Heart left ventricle (tissue), 16 donors: ENCODE measurements around the gene SMOC1. TPM values are rescaled to one million over a fixed set of nuclear protein-coding genes. Genes with fewer than 3 reads are reported as not detected.

Source experiments
- ATAC-seq, 4 donors: fragments of 200-7000 bp; cut with Tn5 transposase; one replicate each; pipeline ENCODE4 v1.9.1; 2020 to 2022; ENCODE audit warnings: moderate library complexity in 4 of 4, mild to moderate bottlenecking in 3 of 4, moderate number of reproducible peaks in 1 of 4
- DNase-seq, 5 donors: peaks; one replicate each; pipeline ENCODE4 v3.0.0-alpha.2; 2020
- H3K27ac ChIP-seq, 12 donors: fragments of 200-600 bp; sonication (generic) in 4 of 12; one replicate each; pipeline versions ENCODE4 v1.5.0 to v1.8.0; 2016 to 2022; ENCODE audit warnings: mild to moderate bottlenecking in 2 of 12
- H3K27me3 ChIP-seq, 9 donors: fragments of 200-600 bp; sonication (generic) in 2 of 9; one replicate each; pipeline versions ENCODE4 v1.5.1 to v1.8.0; 2016 to 2022; ENCODE audit warnings: mild to moderate bottlenecking in 3 of 9
- H3K36me3 ChIP-seq, 9 donors: fragments of 200-600 bp; sonication (generic) in 2 of 9; one replicate each; pipeline versions ENCODE4 v1.5.0 to v1.8.0; 2018 to 2022; ENCODE audit warnings: mild to moderate bottlenecking in 2 of 9
- H3K4me1 ChIP-seq, 12 donors: fragments of 200-600 bp; sonication (generic) in 4 of 12; one replicate each; pipeline versions ENCODE4 v1.5.0 to v1.8.0; 2016 to 2022; ENCODE audit warnings: mild to moderate bottlenecking in 3 of 12
- H3K4me3 ChIP-seq, 12 donors: fragments of 200-600 bp; sonication (generic) in 4 of 12; one replicate each; pipeline versions ENCODE4 v1.5.0 to v1.8.0; 2017 to 2022; ENCODE audit warnings: mild to moderate bottlenecking in 9 of 12, moderate library complexity in 4 of 12
- H3K9me3 ChIP-seq, 12 donors: fragments of 200-600 bp; sonication (generic) in 4 of 12; one replicate each; pipeline versions ENCODE4 v1.5.0 to v1.8.0; 2016 to 2022; ENCODE audit warnings: mild to moderate bottlenecking in 1 of 12
- POLR2A ChIP-seq, 2 donors: fragments of 450-650 bp; IDR thresholded peaks; one replicate each; pipeline ENCODE4 v1.6.1; 2017; ENCODE audit warnings: antibody characterized with exemption in 2 of 2, mild to moderate bottlenecking in 2 of 2, moderate library complexity in 2 of 2
- WGBS, 4 donors: extraction: QIAGEN DNeasy Blood & Tissue Kit in 2 of 4; methylation state at CpG; one replicate each; pipeline versions ENCODE4 v1.1.5 to v1.1.7; 2013 to 2018; 5-methylcytosine and 5-hydroxymethylcytosine counted together
- intact Hi-C, 10 donors: fragments of 100-400 bp; cut with DNase I; formaldehyde crosslinking; loops; one replicate each; pipeline versions ENCODE4 v1.11.1 to v1.14.2; 2022
- polyA plus RNA-seq, 2 donors: library from polyadenylated mRNA; stranded (reverse); fragments of 200-250 nt; gene quantifications; one replicate each; pipeline ENCODE4 v1.2.3, GENCODE V29; 2013
- total RNA-seq, 9 donors: library from RNA; depleted of rRNA in 2 of 9; stranded (reverse); fragments of >200 nt in 2 of 9; fragmentation: NEBNext Ultra II Directional in 3 of 9; extraction: Animal tissue kit (Norgen Biotek cat#: 25700) in 3 of 9; gene quantifications; one replicate each; pipeline versions ENCODE4 v1.1.0 to v1.2.4, GENCODE V29; 2016 to 2023
- TF ChIP-seq, protein P1 (sequence below), 12 donors: fragments of 200-600 bp; sonication (generic) in 4 of 12; IDR thresholded peaks; one replicate each; pipeline versions ENCODE4 v1.5.0 to v1.8.0; 2018 to 2022; ENCODE audit warnings: antibody characterized with exemption in 12 of 12, mild to moderate bottlenecking in 5 of 12
- donor health status: ischemic (EF 13 %, LVEDD 7.1; RV severe dilation, severe dysfunction).
- donor health status: healthy with polysubstance abuse.
- donor health status: DM: no; HTN: yes; CAD: no.
- donor health status: DM: no; HTN: no; CAD: no.
- donor health status: ischemic (EF 25% LVEDD 6.9; RV normal size, moderate dysfunction).
- donor health status: ischemic (EF 25% LVEDD 5.7; RV mildly dilated, moderate dysfunction).
- donor health status: healthy.
- donor health status: DM: yes; HTN: yes; CAD: no.
- donor health status: ischemic (EF 35%, LVEDD 5.7; RV mildly dilated, moderate dysfunction).
- donor health status: nonischemic (EF 11% LVEDD 7.7; RV severe dilation, severe dysfunction).
- donor health status: DM: yes; HTN: yes; CAD: no.
- donor health status: PGD.
- donor health status: ischemic (EF 29% LVEDD 5.4; RV normal size, mild dysfunction).
- donor health status: nonischemic (EF 23%, LVEDD 6.1; RV moderate dilation, normal function).

Gene SMOC1
- total and polyA plus RNA-seq, 11 donors, result 0.57 to 2.8 (median 0.85) TPM; not detected in 2

GRCh38 chr14:70021548-70022220, 142.5 kb downstream of the SMOC1 start:
- H3K4me3 ChIP-seq, result no peak overlapping the region
- H3K9me3 ChIP-seq, result no peaks in the 10 kb centered on the region
- 65 to 73% (median 72%) methylated on average over 8 of the region's 8 CpGs for WGBS, 4 donors
- ATAC-seq, result no peak
- intact Hi-C loops, result loop anchor here in 2 of 10 donors (10.0 kb wide), 1 partner anchor 487 kb away; no protein-coding TSS in a partner anchor
- no peak for DNase-seq
- peaks cover 0 to 36% (median 0%) of the 10 kb centered on the region in 12 donors for H3K4me1 ChIP-seq
- TF ChIP-seq POLR2A (IDR thresholded peaks at IDR 0.05), result no peak
- no peak overlapping the region for H3K27ac ChIP-seq
- no peaks in the 10 kb centered on the region for H3K36me3 ChIP-seq
- no peaks in the 10 kb centered on the region for H3K27me3 ChIP-seq

DNA sequence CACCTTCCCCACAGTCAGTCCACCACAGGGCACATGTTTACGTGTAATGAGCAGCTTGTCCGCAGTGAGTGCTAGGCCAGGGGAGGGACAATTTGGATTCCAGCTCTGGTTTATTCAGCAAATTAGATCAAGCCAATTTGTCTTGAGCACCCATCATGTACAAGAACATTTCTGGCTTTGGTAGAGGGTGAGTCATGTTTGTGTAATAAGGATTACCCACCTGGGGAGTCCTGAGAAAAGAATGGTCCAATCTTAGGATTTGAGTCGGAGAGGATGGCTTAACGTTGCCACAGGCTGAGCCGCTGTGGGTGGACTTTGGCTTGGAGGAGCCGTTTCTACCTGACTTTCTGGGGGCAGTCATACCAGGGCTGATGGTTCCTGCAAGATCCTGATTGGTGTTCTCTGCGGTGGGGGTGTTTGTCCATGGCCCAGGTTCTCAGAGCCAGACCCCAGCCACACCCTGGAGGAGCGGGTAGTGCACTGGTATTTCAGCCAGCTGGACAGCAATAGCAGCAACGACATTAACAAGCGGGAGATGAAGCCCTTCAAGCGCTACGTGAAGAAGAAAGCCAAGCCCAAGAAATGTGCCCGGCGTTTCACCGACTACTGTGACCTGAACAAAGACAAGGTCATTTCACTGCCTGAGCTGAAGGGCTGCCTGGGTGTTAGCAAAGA, 143.7 kb downstream of the SMOC1 start:
- whole genome bisulfite sequencing, 4 donors, result 88 to 92% (median 90%) methylated on average over 15 of the region's 15 CpGs
- no peak for TF ChIP-seq POLR2A (IDR thresholded peaks at IDR 0.05)
- TF ChIP-seq, protein P1, sequence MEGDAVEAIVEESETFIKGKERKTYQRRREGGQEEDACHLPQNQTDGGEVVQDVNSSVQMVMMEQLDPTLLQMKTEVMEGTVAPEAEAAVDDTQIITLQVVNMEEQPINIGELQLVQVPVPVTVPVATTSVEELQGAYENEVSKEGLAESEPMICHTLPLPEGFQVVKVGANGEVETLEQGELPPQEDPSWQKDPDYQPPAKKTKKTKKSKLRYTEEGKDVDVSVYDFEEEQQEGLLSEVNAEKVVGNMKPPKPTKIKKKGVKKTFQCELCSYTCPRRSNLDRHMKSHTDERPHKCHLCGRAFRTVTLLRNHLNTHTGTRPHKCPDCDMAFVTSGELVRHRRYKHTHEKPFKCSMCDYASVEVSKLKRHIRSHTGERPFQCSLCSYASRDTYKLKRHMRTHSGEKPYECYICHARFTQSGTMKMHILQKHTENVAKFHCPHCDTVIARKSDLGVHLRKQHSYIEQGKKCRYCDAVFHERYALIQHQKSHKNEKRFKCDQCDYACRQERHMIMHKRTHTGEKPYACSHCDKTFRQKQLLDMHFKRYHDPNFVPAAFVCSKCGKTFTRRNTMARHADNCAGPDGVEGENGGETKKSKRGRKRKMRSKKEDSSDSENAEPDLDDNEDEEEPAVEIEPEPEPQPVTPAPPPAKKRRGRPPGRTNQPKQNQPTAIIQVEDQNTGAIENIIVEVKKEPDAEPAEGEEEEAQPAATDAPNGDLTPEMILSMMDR (IDR thresholded peaks at IDR 0.05), result no peak
- DNase-seq (no peak), ATAC-seq (no peak)
- intact Hi-C loops, result loop anchor here in 2 of 10 donors (10.0 kb wide), 1 partner anchor 488 kb away; no protein-coding TSS in a partner anchor
- Histone ChIP-seq H3K36me3 (no peaks in the 10 kb centered on the region), H3K4me1 (peaks cover 0 to 34% (median 0%) of the 10 kb centered on the region in 12 donors), H3K27me3 (peaks cover 0 to 2% (median 0%) of the 10 kb centered on the region in 9 donors), H3K27ac (no peak overlapping the region), H3K4me3 (no peak overlapping the region), H3K9me3 (no peaks in the 10 kb centered on the region)

DNA sequence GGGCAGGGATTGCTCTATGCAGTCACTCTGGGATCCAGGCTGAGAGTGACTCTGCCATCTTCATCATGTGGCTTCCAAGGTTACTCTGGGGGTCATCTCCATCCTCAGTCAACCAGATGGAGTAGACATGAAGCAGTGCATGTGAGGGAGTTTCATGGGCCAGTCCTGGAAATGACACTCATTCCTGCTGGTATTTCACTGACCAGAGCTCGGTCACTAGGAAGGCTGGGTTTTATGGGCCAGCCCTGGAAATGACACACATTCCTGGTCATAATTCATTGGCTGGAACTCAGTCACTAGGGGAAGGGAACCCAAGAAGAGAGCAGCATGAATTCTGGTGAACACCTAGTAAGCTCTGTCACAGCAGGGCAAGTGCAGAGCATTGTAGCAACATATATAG, 144.7 kb downstream of the SMOC1 start:
- WGBS, 4 donors, result 0 to 80% (median 31%) methylated on average over 1 of the region's 1 CpG
- H3K36me3 ChIP-seq, result no peaks in the 10 kb centered on the region
- H3K4me3 ChIP-seq, result no peak overlapping the region
- TF ChIP-seq POLR2A (IDR thresholded peaks at IDR 0.05), result no peak
- TF ChIP-seq, protein P1 (IDR thresholded peaks at IDR 0.05), result no peak
- no peak overlapping the region for H3K27ac ChIP-seq
- H3K27me3 ChIP-seq, result peaks cover 0 to 10% (median 0%) of the 10 kb centered on the region in 9 donors
- peaks cover 0 to 25% (median 0%) of the 10 kb centered on the region in 12 donors for H3K4me1 ChIP-seq
- DNase-seq, result no peak
- intact Hi-C loops, result loop anchor here in 2 of 10 donors (10.0 kb wide), 1 partner anchor 489 kb away; no protein-coding TSS in a partner anchor
- no peaks in the 10 kb centered on the region for H3K9me3 ChIP-seq
- ATAC-seq, result no peak

- H3K27me3 ChIP-seq, result peaks cover 0 to 16% (median 0%) of the 10 kb centered on the region in 9 donors
- H3K4me3 ChIP-seq, result no peak overlapping the region
- DNase-seq (peak; percentile 50 to 88 (median 55)), ATAC-seq (peak; percentile 59 to 83 (median 72))
- H3K4me1 ChIP-seq, result no peaks in the 10 kb centered on the region
- no peak overlapping the region for H3K27ac ChIP-seq
- intact Hi-C loops, result loop anchor here (1.0 to 10.0 kb wide), 8 partner anchors 151 to 493 kb away; partner anchors contain the start of gene SMOC1 (in 2 of the 10)
- no peaks in the 10 kb centered on the region for H3K36me3 ChIP-seq
- H3K9me3 ChIP-seq, result no peaks in the 10 kb centered on the region
- whole genome bisulfite sequencing, 4 donors, result 28 to 31% (median 29%) methylated on average over 17 of the region's 17 CpGs
- no peak for TF ChIP-seq POLR2A (IDR thresholded peaks at IDR 0.05)
- TF ChIP-seq, protein P1 (IDR thresholded peaks at IDR 0.05), result peak; percentile 80 to 91 (median 87)
Observed at GRCh38 chr14:70027785-70028428, 148.7 kb downstream of the SMOC1 start.
